SH-SY5Y (cell line): ENCODE measurements around the gene RERE.

Experiments
- GATA2 ChIP-seq: IDR thresholded peaks from 2 replicates; pipeline ENCODE4 v1.6.1; 2011; ENCODE audit warnings: mild to moderate bottlenecking, low read depth, low read length
- GATA3 ChIP-seq: IDR thresholded peaks from 2 replicates; pipeline ENCODE4 v1.6.1; 2011; ENCODE audit warnings: low read depth, mild to moderate bottlenecking, low read length, moderate library complexity

DNA sequence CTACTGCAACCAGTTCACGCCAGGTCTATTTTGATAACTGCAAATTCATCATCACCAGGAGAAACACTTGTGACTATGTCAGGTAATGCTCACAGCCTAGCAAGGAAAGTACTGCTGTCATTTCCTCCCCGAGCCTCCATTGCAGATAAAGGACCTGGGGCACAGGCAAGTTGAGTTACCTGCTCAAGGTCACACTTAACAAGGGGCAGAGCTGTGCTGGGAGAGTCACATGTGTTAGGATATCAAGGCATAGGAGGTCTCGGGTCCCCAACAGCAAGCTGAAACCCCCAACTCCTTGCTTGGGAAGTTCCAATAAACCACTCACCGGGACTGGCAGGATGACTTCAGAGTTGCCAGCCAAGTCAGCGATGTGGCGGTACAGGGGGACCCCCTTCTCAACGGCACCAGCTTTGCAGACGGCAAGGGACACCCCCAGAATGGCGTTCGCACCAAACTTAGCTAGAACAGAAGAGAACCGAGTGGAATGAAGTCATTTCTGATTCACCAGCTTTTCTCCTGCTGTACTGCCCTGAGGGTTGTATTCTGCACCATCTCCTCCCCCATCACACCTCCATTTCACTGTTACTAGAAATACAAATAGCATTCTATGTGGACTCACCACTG is 49.5 kb upstream of the RERE start:
- TF ChIP-seq GATA3 (no peak), GATA2 (no peak)
